HEK293 (cell line): ENCODE data around the gene TMEM187.

Source experiments
- CTCF ChIA-PET: fragments of 350-600 bp; formaldehyde crosslinking; extraction: SDS; loops from one replicate; lab custom pipeline; 2021; ENCODE audit warnings: antibody characterized with exemption; lab: Yijun Ruan, JAX
- POLR2A ChIA-PET: fragments of 300-600 bp; formaldehyde crosslinking; extraction: SDS; loops from one replicate; lab custom pipeline; 2020; ENCODE audit warnings: antibody characterized with exemption, inconsistent platforms; lab: Yijun Ruan, JAX
- H3K27ac ChIP-seq: fragments of 200-500 bp; sonication (Bioruptor generic); 2 replicates; pipeline ENCODE4 v1.5.1; 2014; ENCODE audit warnings: low read depth, low read length, control low read depth, inconsistent platforms; ENCODE audit errors: extremely low read depth
- H3K36me3 ChIP-seq, 2 experiments: fragments of 200-500 bp in 1 of 2; sonication (Bioruptor generic) in 1 of 2; 1 replicate in 1 of 2; 2 replicates in 1 of 2; pipeline ENCODE4 v1.5.1; 2014 to 2017; ENCODE audit warnings: inconsistent platforms in 2 of 2, low read length in 2 of 2; ENCODE audit not compliant: control insufficient read depth in 2 of 2, insufficient read depth in 1 of 2
- H3K4me1 ChIP-seq: fragments of 200-500 bp; sonication (Bioruptor generic); 2 replicates; pipeline ENCODE4 v1.5.1; 2014; ENCODE audit warnings: mild to moderate bottlenecking, low read length, inconsistent platforms; ENCODE audit not compliant: control insufficient read depth, insufficient read depth
- H3K4me3 ChIP-seq: 2 replicates; pipeline ENCODE4 v1.5.1; 2011; ENCODE audit warnings: low read depth, mild to moderate bottlenecking, control low read depth, low read length, moderate library complexity
- H3K9me3 ChIP-seq: fragments of 200-500 bp; sonication (Bioruptor generic); 2 replicates; pipeline ENCODE4 v1.5.1; 2014; ENCODE audit warnings: low read depth, low read length, inconsistent platforms; ENCODE audit not compliant: control insufficient read depth, insufficient read depth
- GLIS1 ChIP-seq: fragments of 450-650 bp; formaldehyde crosslinking; IDR thresholded peaks from 2 replicates; pipeline ENCODE4 v1.5.1; 2016; ENCODE audit warnings: missing biosample characterization, missing genetic modification characterization
- GLIS2 ChIP-seq: fragments of 450-650 bp; formaldehyde crosslinking; IDR thresholded peaks from 2 replicates; pipeline ENCODE4 v1.5.1; 2016; ENCODE audit warnings: missing biosample characterization, missing genetic modification characterization
- KLF1 ChIP-seq: fragments of 450-650 bp; formaldehyde crosslinking; IDR thresholded peaks from 2 replicates; pipeline ENCODE4 v1.5.1; 2016; ENCODE audit warnings: missing biosample characterization, missing genetic modification characterization
- MEIS1 ChIP-seq: sonication (generic); formaldehyde crosslinking; IDR thresholded peaks from 2 replicates; pipeline ENCODE4 v1.8.1; 2022; ENCODE audit warnings: missing genetic modification reagents, mild to moderate bottlenecking, borderline replicate concordance
- YY2 ChIP-seq: fragments of 450-650 bp; formaldehyde crosslinking; IDR thresholded peaks from 2 replicates; pipeline ENCODE4 v1.5.1; 2016; ENCODE audit warnings: missing biosample characterization, missing genetic modification characterization
- ZFP37 ChIP-seq: fragments of 450-650 bp; formaldehyde crosslinking; IDR thresholded peaks from 2 replicates; pipeline ENCODE4 v1.5.1; 2016; ENCODE audit warnings: missing biosample characterization, missing genetic modification characterization
- ZIC2 ChIP-seq: fragments of 450-650 bp; formaldehyde crosslinking; IDR thresholded peaks from 2 replicates; pipeline ENCODE4 v1.5.1; 2016; ENCODE audit warnings: missing biosample characterization, missing genetic modification characterization
- ZNF350 ChIP-seq: fragments of 450-650 bp; formaldehyde crosslinking; IDR thresholded peaks from 2 replicates; pipeline ENCODE4 v1.5.0; 2017; ENCODE audit warnings: missing biosample characterization, mild to moderate bottlenecking, missing genetic modification characterization
- ZNF510 ChIP-seq: fragments of 450-650 bp; formaldehyde crosslinking; IDR thresholded peaks from 2 replicates; pipeline ENCODE4 v1.5.1; 2018; ENCODE audit warnings: mild to moderate bottlenecking, missing genetic modification characterization, missing biosample characterization; ENCODE audit not compliant: insufficient replicate concordance
- ZNF544 ChIP-seq: fragments of 450-650 bp; formaldehyde crosslinking; IDR thresholded peaks from 2 replicates; pipeline ENCODE4 v1.5.0; 2017; ENCODE audit warnings: missing biosample characterization, missing genetic modification characterization
- ZNF561 ChIP-seq: fragments of 450-650 bp; IDR thresholded peaks from 2 replicates; pipeline ENCODE4 v1.5.1; 2018; ENCODE audit warnings: missing biosample characterization, missing genetic modification characterization, borderline replicate concordance
- ZNF600 ChIP-seq: fragments of 450-650 bp; formaldehyde crosslinking; IDR thresholded peaks from 2 replicates; pipeline ENCODE4 v1.5.1; 2016; ENCODE audit warnings: missing biosample characterization, missing genetic modification characterization
- TF ChIP-seq, protein P1 (sequence below): fragments of 450-650 bp; formaldehyde crosslinking; IDR thresholded peaks from 2 replicates; pipeline ENCODE4 v1.5.1; 2017; ENCODE audit warnings: missing biosample characterization, missing genetic modification characterization
- TF ChIP-seq, protein P2 (sequence below): fragments of 450-650 bp; formaldehyde crosslinking; IDR thresholded peaks from 2 replicates; pipeline ENCODE4 v1.5.1; 2016; ENCODE audit warnings: missing biosample characterization, missing genetic modification characterization
- TF ChIP-seq, protein P3 (sequence below): fragments of 450-650 bp; formaldehyde crosslinking; conservative IDR thresholded peaks from 2 replicates; pipeline ENCODE4 v1.5.1; 2016; ENCODE audit warnings: low read depth, missing biosample characterization, missing genetic modification characterization
- TF ChIP-seq, protein P4 (sequence below): fragments of 450-650 bp; formaldehyde crosslinking; IDR thresholded peaks from 2 replicates; pipeline ENCODE4 v1.5.1; 2016; ENCODE audit warnings: missing biosample characterization, missing genetic modification characterization
- TF ChIP-seq, protein P5 (sequence below): fragments of 450-650 bp; formaldehyde crosslinking; IDR thresholded peaks from 2 replicates; pipeline ENCODE4 v1.5.1; 2016; ENCODE audit warnings: missing biosample characterization, missing genetic modification characterization
- TF ChIP-seq, protein P6 (sequence below): fragments of 450-650 bp; formaldehyde crosslinking; IDR thresholded peaks from 2 replicates; pipeline ENCODE4 v1.5.1; 2017; ENCODE audit warnings: missing biosample characterization, missing genetic modification characterization

Gene TMEM187

DNA sequence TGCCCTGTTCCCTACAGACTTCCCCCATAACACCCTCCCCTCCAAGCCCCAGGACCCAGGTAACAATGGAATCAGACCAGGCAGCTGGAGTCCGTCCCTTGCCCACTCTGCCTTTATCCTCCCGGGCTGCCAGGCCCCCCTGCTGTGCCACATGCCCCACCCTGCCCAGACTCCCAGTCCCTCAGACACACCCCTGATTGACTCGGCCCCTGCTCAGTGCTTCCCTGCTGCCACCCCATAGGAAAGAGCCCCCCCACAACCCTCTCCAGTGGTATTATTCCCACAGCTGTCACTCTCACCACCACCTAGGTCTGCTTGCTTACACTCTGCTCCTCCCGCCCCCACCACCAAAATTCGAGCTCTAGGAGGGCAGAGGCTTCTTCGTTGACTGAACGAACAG, 33.0 kb upstream of the TMEM187 start:
- H3K27ac ChIP-seq: no peak overlapping the region
- CTCF ChIA-PET: interaction anchor here (0.8 to 14.7 kb wide), 8 partner anchors 9 to 479 kb away, joined by 3 to 267 read pairs (median 4); partner anchors contain the start of gene RENBP
- peak; percentile 94 for TF ChIP-seq ZIC2 (tag by site-specific recombination)
- TF ChIP-seq, protein P1, sequence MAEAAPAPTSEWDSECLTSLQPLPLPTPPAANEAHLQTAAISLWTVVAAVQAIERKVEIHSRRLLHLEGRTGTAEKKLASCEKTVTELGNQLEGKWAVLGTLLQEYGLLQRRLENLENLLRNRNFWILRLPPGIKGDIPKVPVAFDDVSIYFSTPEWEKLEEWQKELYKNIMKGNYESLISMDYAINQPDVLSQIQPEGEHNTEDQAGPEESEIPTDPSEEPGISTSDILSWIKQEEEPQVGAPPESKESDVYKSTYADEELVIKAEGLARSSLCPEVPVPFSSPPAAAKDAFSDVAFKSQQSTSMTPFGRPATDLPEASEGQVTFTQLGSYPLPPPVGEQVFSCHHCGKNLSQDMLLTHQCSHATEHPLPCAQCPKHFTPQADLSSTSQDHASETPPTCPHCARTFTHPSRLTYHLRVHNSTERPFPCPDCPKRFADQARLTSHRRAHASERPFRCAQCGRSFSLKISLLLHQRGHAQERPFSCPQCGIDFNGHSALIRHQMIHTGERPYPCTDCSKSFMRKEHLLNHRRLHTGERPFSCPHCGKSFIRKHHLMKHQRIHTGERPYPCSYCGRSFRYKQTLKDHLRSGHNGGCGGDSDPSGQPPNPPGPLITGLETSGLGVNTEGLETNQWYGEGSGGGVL: 0 out of 2 replicates have a peak, but pooled peaks have one; percentile 11
- TF ChIP-seq KLF1 (tag by site-specific recombination): peak; percentile 93
- TF ChIP-seq, protein P2, sequence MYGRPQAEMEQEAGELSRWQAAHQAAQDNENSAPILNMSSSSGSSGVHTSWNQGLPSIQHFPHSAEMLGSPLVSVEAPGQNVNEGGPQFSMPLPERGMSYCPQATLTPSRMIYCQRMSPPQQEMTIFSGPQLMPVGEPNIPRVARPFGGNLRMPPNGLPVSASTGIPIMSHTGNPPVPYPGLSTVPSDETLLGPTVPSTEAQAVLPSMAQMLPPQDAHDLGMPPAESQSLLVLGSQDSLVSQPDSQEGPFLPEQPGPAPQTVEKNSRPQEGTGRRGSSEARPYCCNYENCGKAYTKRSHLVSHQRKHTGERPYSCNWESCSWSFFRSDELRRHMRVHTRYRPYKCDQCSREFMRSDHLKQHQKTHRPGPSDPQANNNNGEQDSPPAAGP (tag by site-specific recombination): peak; percentile 94
- TF ChIP-seq GLIS2 (tag by site-specific recombination): peak; percentile 28; the same call in 1 of the 2 replicates
- TF ChIP-seq ZFP37 (tag by site-specific recombination): no peak
- peak; percentile 25; the same call in 1 of the 2 replicates for TF ChIP-seq ZNF600
- TF ChIP-seq, protein P3, sequence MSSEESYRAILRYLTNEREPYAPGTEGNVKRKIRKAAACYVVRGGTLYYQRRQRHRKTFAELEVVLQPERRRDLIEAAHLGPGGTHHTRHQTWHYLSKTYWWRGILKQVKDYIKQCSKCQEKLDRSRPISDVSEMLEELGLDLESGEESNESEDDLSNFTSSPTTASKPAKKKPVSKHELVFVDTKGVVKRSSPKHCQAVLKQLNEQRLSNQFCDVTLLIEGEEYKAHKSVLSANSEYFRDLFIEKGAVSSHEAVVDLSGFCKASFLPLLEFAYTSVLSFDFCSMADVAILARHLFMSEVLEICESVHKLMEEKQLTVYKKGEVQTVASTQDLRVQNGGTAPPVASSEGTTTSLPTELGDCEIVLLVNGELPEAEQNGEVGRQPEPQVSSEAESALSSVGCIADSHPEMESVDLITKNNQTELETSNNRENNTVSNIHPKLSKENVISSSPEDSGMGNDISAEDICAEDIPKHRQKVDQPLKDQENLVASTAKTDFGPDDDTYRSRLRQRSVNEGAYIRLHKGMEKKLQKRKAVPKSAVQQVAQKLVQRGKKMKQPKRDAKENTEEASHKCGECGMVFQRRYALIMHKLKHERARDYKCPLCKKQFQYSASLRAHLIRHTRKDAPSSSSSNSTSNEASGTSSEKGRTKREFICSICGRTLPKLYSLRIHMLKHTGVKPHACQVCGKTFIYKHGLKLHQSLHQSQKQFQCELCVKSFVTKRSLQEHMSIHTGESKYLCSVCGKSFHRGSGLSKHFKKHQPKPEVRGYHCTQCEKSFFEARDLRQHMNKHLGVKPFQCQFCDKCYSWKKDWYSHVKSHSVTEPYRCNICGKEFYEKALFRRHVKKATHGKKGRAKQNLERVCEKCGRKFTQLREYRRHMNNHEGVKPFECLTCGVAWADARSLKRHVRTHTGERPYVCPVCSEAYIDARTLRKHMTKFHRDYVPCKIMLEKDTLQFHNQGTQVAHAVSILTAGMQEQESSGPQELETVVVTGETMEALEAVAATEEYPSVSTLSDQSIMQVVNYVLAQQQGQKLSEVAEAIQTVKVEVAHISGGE (tag by site-specific recombination): no peak
- peak; percentile 93 for TF ChIP-seq GLIS1 (tag by site-specific recombination)

DNA sequence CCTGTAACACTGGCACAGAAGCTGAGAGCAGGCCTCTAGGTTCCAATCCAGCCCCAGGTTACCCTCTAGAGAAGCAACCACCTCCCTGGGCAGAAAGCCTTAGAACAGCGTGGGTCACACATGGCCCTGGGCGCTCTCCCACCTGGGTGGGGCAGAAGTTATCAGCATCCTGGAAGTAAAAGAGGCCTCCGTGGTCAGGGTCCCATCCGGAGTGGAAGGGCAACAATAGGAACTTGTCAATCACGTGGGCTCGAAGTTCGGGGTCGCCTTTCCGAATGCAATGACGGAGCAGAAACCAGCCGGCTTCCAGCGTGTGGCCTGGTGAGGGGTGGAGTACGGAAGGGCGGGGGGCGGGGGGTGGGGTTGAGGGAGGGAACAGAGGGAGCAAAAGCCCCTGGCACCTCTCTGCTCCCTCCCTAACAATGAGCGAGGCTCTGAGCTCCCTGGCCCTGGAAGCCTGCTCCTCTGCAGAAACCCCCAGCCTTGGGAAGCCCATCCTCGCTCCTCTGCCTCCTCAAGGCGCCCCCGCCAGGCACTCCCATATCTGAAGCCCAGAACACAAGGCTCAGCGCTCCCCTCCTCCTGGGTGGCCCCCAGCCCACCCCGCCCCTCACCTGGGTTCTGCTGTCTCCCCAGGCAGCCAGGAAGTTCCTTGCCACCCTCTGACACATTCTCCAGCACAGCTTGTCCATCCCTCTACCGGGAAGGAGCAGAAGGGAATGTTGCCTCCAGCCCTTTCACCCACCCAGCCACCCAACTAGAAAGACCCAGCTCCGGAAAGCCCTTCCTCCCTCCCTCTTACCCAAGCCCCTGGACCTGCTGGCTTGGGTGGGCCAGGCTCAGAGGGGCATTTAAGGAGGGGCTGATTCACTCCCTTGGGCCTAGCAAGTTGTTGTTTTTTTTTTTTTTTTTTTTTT, 31.0 kb upstream of the TMEM187 start:
- ChIA-PET CTCF (no interaction called here), POLR2A (interaction anchor here (1.3 kb wide), 1 partner anchor 14 kb away, joined by 8 read pairs; no protein-coding TSS in a partner anchor)
- Histone ChIP-seq H3K4me3 (no peak overlapping the region), H3K27ac (no peak overlapping the region), H3K36me3 (peaks cover 0 to 3% of the 10 kb centered on the region in 2 experiments; a peak in 1 of 3 replicates), H3K4me1 (no peaks in the 10 kb centered on the region; the same call in 1 of the 2 replicates), H3K9me3 (no peaks in the 10 kb centered on the region)
- no peak for TF ChIP-seq ZNF561 (tag by site-specific recombination)
- no peak for TF ChIP-seq ZNF510 (tag by site-specific recombination)
- TF ChIP-seq MEIS1 (CRISPR knock-in tag): no peak
- TF ChIP-seq, protein P4, sequence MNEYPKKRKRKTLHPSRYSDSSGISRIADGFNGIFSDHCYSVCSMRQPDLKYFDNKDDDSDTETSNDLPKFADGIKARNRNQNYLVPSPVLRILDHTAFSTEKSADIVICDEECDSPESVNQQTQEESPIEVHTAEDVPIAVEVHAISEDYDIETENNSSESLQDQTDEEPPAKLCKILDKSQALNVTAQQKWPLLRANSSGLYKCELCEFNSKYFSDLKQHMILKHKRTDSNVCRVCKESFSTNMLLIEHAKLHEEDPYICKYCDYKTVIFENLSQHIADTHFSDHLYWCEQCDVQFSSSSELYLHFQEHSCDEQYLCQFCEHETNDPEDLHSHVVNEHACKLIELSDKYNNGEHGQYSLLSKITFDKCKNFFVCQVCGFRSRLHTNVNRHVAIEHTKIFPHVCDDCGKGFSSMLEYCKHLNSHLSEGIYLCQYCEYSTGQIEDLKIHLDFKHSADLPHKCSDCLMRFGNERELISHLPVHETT (tag by site-specific recombination): no peak
- TF ChIP-seq, protein P5, sequence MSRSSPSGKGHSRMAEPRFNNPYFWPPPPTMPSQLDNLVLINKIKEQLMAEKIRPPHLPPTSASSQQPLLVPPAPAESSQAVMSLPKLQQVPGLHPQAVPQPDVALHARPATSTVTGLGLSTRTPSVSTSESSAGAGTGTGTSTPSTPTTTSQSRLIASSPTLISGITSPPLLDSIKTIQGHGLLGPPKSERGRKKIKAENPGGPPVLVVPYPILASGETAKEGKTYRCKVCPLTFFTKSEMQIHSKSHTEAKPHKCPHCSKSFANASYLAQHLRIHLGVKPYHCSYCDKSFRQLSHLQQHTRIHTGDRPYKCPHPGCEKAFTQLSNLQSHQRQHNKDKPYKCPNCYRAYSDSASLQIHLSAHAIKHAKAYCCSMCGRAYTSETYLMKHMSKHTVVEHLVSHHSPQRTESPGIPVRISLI (tag by site-specific recombination): peak; percentile 40; the same call in 1 of the 2 replicates
- TF ChIP-seq ZNF544 (tag by site-specific recombination): no peak
- no peak for TF ChIP-seq ZNF350 (tag by site-specific recombination)
- TF ChIP-seq, protein P6, sequence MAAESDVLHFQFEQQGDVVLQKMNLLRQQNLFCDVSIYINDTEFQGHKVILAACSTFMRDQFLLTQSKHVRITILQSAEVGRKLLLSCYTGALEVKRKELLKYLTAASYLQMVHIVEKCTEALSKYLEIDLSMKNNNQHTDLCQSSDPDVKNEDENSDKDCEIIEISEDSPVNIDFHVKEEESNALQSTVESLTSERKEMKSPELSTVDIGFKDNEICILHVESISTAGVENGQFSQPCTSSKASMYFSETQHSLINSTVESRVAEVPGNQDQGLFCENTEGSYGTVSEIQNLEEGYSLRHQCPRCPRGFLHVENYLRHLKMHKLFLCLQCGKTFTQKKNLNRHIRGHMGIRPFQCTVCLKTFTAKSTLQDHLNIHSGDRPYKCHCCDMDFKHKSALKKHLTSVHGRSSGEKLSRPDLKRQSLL: no peak
- TF ChIP-seq YY2 (tag by site-specific recombination): no peak
- TF ChIP-seq, protein P3 (tag by site-specific recombination): no peak

More for the DNA sequence above, 33.0 kb upstream of the TMEM187 start:
- Histone ChIP-seq H3K4me3 (no peak overlapping the region), H3K9me3 (no peaks in the 10 kb centered on the region), H3K4me1 (peaks cover 2% of the 10 kb centered on the region; the same call in 1 of the 2 replicates), H3K36me3 (peaks cover 0 to 3% of the 10 kb centered on the region in 2 experiments; a peak in 2 of 3 replicates)
- POLR2A ChIA-PET: interaction anchor here (1.0 to 2.2 kb wide), 4 partner anchors 12 to 173 kb away, joined by 3 to 29 read pairs (median 5); no protein-coding TSS in a partner anchor
